Activated CD8-positive, alpha-beta T cell treated with anti-CD3 and anti-CD28 coated beads for 36 hours (primary cell): Measurements from ENCODE around the gene HSH2D. TPM values are rescaled to one million over a fixed set of nuclear protein-coding genes. Genes with fewer than 3 reads are reported as not detected.
A peak's percentile ranks its signal among the peaks of the same experiment; 100 is the strongest.

ENCODE experiments used
- ATAC-seq: fragments of 200-7000 bp; cut with Tn5 transposase; one replicate; pipeline ENCODE4 v1.10.0; 2021; ENCODE audit warnings: mild to moderate bottlenecking, moderate library complexity
- CTCF ChIA-PET: fragments of 350-600 bp; sonication (Branson Sonifier 250); formaldehyde crosslinking; loops from one replicate; lab custom pipeline; 2021; ENCODE audit warnings: antibody characterized with exemption; lab: Charles Lee
- POLR2A ChIA-PET: fragments of 350-600 bp; sonication (Branson Sonifier 250); formaldehyde crosslinking; loops from one replicate; lab custom pipeline; 2021; ENCODE audit warnings: antibody characterized with exemption; lab: Charles Lee
- DNase-seq: peaks from one replicate; pipeline ENCODE4 v3.0.0-alpha.2; 2020
- H3K27ac Mint-ChIP-seq: one replicate; pipeline ENCODE4 v1.8.0; 2021; ENCODE audit warnings: mild to moderate bottlenecking, mixed read lengths
- H3K27me3 Mint-ChIP-seq: one replicate; pipeline ENCODE4 v1.8.0; 2021; ENCODE audit warnings: mixed read lengths
- H3K36me3 Mint-ChIP-seq: one replicate; pipeline ENCODE4 v1.8.0; 2021; ENCODE audit warnings: low read depth, mixed read lengths
- H3K4me1 Mint-ChIP-seq: one replicate; pipeline ENCODE4 v1.8.0; 2021; ENCODE audit warnings: low read depth, mixed read lengths
- H3K4me3 Mint-ChIP-seq: one replicate; pipeline ENCODE4 v1.8.0; 2021; ENCODE audit warnings: mild to moderate bottlenecking, moderate library complexity, mixed read lengths
- H3K9me3 Mint-ChIP-seq: one replicate; pipeline ENCODE4 v1.8.0; 2021; ENCODE audit warnings: mixed read lengths
- CTCF ChIP-seq: fragments of 200-600 bp; IDR thresholded peaks from one replicate; pipeline ENCODE4 v1.8.0; 2022; ENCODE audit warnings: antibody characterized with exemption, mild to moderate bottlenecking
- intact Hi-C: fragments of 100-400 bp; cut with micrococcal nuclease; formaldehyde crosslinking; loops from one replicate; pipeline ENCODE4 v1.10.0; 2022
- total RNA-seq, 2 experiments: library from RNA; stranded (reverse); gene quantifications; one replicate each; pipeline ENCODE4 v1.2.3, GENCODE V29; 2021

Gene HSH2D
- total RNA-seq, 2 experiments from 2014 or later, result 23.5 to 25.5 TPM

GRCh38 chr19:16201011-16201391 lies 57.5 kb downstream of the HSH2D start:
- ATAC-seq, result no peak
- Mint-ChIP-seq H3K9me3 (no peaks in the 10 kb centered on the region), H3K4me1 (peaks cover 54% of the 10 kb centered on the region), H3K27ac (peak overlapping the region; percentile 78), H3K4me3 (peak overlapping the region; percentile 57), H3K36me3 (peaks cover 40% of the 10 kb centered on the region), H3K27me3 (no peaks in the 10 kb centered on the region)
- ChIA-PET POLR2A (interaction anchor here (2.7 kb wide), 1 partner anchor 15 kb away, joined by 9 read pairs; the partner anchor contains the start of gene FAM32A), CTCF (interaction anchor here (1.6 to 1.7 kb wide), 2 partner anchors 176 to 182 kb away, joined by 3 to 5 read pairs; no protein-coding TSS in a partner anchor)
- DNase-seq, result no peak
- no peak for TF ChIP-seq CTCF
- intact Hi-C loops, result no loop called here

DNA sequence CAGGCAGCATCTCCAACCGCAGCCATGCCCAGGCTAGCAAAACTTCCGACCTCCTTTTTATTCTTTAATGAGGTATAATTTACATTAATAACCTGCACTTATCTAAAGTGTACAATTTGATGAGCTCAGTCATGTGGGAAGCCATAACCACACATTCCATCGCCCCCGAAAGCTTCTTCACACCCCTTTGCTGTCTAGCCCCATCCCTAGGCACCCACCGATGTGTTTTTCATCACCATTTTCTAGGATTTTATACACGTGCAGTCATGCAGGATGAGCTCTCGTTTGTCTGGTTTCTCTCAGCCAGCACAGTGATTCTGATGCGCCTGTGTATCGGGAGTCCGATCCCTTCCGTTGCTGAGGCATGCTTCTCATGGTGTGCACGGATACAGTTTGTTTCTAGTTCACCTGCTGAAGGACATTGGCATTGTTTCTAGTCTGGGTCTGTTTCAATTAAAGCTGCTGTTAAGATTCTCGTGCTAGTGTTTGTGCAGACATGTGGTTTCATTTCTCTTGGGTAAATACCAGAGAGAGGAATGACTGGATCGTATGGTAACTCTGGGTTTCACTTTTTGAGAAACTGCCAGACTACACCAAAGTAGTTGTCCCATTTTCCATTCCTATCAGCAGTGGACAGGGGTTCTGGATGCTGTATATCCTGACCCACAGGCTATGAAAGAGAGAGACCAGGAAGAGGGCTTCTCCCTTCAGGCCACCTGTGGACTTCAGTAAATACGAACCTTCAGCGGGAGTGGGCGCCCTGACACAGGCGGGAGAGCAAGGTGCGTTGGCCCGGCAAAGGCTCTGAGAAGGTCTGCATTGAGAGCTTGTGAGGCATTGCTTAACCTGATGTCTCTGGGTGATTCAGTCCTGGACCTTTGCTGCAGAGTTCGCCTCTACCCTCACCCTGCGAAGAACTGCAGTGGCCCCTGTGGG lies 59.1 kb downstream of the HSH2D start:
- H3K36me3 Mint-ChIP-seq, result peaks cover 48% of the 10 kb centered on the region
- DNase-seq, result no peak
- TF ChIP-seq CTCF, result no peak
- ATAC-seq, result no peak
- peaks cover 65% of the 10 kb centered on the region for H3K4me1 Mint-ChIP-seq
- ChIA-PET CTCF (interaction anchor here (0.9 to 1.6 kb wide), 3 partner anchors 17 to 181 kb away, joined by 3 to 7 read pairs (median 5); partner anchors contain the start of gene FAM32A), POLR2A (interaction anchor here (1.0 to 1.6 kb wide), 5 partner anchors 12 to 127 kb away, joined by 3 to 5 read pairs (median 3); partner anchors contain the start of gene TPM4)
- H3K9me3 Mint-ChIP-seq, result no peaks in the 10 kb centered on the region
- no peaks in the 10 kb centered on the region for H3K27me3 Mint-ChIP-seq
- intact Hi-C loops, result no loop called here
- H3K27ac Mint-ChIP-seq, result peak overlapping the region; percentile 5
- no peak overlapping the region for H3K4me3 Mint-ChIP-seq

- intact Hi-C loops, result no loop called here
- POLR2A ChIA-PET, result interaction anchor here (1.1 to 2.3 kb wide), 3 partner anchors 15 to 127 kb away, joined by 3 to 7 read pairs (median 5); partner anchors contain the start of gene TPM4
- H3K27me3 Mint-ChIP-seq, result no peaks in the 10 kb centered on the region
- no peaks in the 10 kb centered on the region for H3K9me3 Mint-ChIP-seq
- no peak for DNase-seq
- CTCF ChIA-PET, result no interaction called here
- H3K4me3 Mint-ChIP-seq, result no peak overlapping the region
- peak overlapping the region; percentile 5 for H3K27ac Mint-ChIP-seq
- peaks cover 57% of the 10 kb centered on the region for H3K36me3 Mint-ChIP-seq
- peaks cover 73% of the 10 kb centered on the region for H3K4me1 Mint-ChIP-seq
- TF ChIP-seq CTCF, result no peak
- no peak for ATAC-seq
Observed at GRCh38 chr19:16203256-16204004, 59.9 kb downstream of the HSH2D start.

DNA sequence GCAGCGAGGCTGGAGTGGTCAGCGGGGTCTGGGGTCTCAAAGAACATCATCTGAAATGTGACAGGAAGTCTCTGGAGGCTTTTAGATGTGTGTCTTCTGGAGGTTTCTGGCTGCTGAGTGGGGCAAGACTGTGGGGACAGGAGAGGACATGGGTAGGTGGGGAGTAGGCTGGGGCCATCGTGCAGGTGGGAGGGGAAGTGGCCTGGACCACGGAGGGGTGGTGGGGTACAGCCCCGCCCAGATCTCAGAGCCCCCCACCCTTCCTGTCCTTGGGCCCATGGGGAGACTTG lies 60.5 kb downstream of the HSH2D start:
- ATAC-seq (no peak), DNase-seq (no peak)
- ChIA-PET CTCF (no interaction called here), POLR2A (interaction anchor here (2.3 kb wide), 1 partner anchor 14 kb away, joined by 7 read pairs; no protein-coding TSS in a partner anchor)
- TF ChIP-seq CTCF, result no peak
- peaks cover 74% of the 10 kb centered on the region for H3K4me1 Mint-ChIP-seq
- H3K36me3 Mint-ChIP-seq, result peaks cover 61% of the 10 kb centered on the region
- intact Hi-C loops, result no loop called here
- H3K4me3 Mint-ChIP-seq, result no peak overlapping the region
- peak overlapping the region; percentile 5 for H3K27ac Mint-ChIP-seq
- no peaks in the 10 kb centered on the region for H3K9me3 Mint-ChIP-seq
- H3K27me3 Mint-ChIP-seq, result no peaks in the 10 kb centered on the region
